ENCODE data around the gene CEBPA. TPM values are rescaled to one million over a fixed set of nuclear protein-coding genes. Genes with fewer than 3 reads are reported as not detected.

Gene CEBPA
- total and polyA plus RNA-seq, 3 experiments from 2014 or later, result 1.1 to 1.6 (median 1.3) TPM

GRCh38 chr19:33344573-33344925 lies 42.2 kb upstream of the CEBPA start:
- no peak for DNase-seq
- H3K9me3 ChIP-seq (ENCODE audit: low read length), result no peaks in the 10 kb centered on the region
- no peak overlapping the region for H3K4me3 ChIP-seq (ENCODE audit: low read length)
- Mint-ChIP-seq H3K27me3 (peaks cover 21 to 75% of the 10 kb centered on the region in 2 donors), H3K4me3 (no peak overlapping the region), H3K9me3 (no peaks in the 10 kb centered on the region), H3K36me3 (no peaks in the 10 kb centered on the region), H3K4me1 (no peaks in the 10 kb centered on the region), H3K27ac (no peak overlapping the region)
- H3K27me3 ChIP-seq (ENCODE audit: insufficient read depth, low read length, poor library complexity, severe bottlenecking), result peaks cover 16% of the 10 kb centered on the region
- no peak overlapping the region for H3K27ac ChIP-seq (ENCODE audit: low read depth, low read length)
- no peaks in the 10 kb centered on the region for H3K4me1 ChIP-seq (ENCODE audit: insufficient read depth, low read length)
- ChIA-PET POLR2A (no interaction called here), CTCF (no interaction called here)
- no peaks in the 10 kb centered on the region for H3K36me3 ChIP-seq (ENCODE audit: insufficient read depth, low read length)

- no peak overlapping the region for H3K27ac Mint-ChIP-seq
- H3K4me3 Mint-ChIP-seq, result no peak overlapping the region
- no peaks in the 10 kb centered on the region for H3K36me3 ChIP-seq (ENCODE audit: insufficient read depth, low read length)
- no peaks in the 10 kb centered on the region for H3K4me1 ChIP-seq (ENCODE audit: insufficient read depth, low read length)
- DNase-seq, result no peak
- H3K4me3 ChIP-seq (ENCODE audit: low read length), result no peak overlapping the region
- H3K27me3 Mint-ChIP-seq, result peaks cover 21 to 77% of the 10 kb centered on the region in 2 donors
- ChIA-PET POLR2A (no interaction called here), CTCF (no interaction called here)
- no peak overlapping the region for H3K27ac ChIP-seq (ENCODE audit: low read depth, low read length)
- no peaks in the 10 kb centered on the region for H3K4me1 Mint-ChIP-seq
- H3K9me3 ChIP-seq (ENCODE audit: low read length), result no peaks in the 10 kb centered on the region
- no peaks in the 10 kb centered on the region for H3K36me3 Mint-ChIP-seq
- H3K27me3 ChIP-seq (ENCODE audit: insufficient read depth, low read length, poor library complexity, severe bottlenecking), result peaks cover 16% of the 10 kb centered on the region
- H3K9me3 Mint-ChIP-seq, result no peaks in the 10 kb centered on the region
Measured at GRCh38 chr19:33343859-33344572, 41.7 kb upstream of the CEBPA start.

- H3K9me3 ChIP-seq (ENCODE audit: low read length), result no peaks in the 10 kb centered on the region
- H3K9me3 Mint-ChIP-seq, result no peaks in the 10 kb centered on the region
- H3K27ac ChIP-seq (ENCODE audit: low read depth, low read length), result no peak overlapping the region
- CTCF ChIA-PET, result no interaction called here
- H3K4me3 ChIP-seq (ENCODE audit: low read length), result no peak overlapping the region
- peaks cover 19 to 73% of the 10 kb centered on the region in 2 donors for H3K27me3 Mint-ChIP-seq
- H3K36me3 ChIP-seq (ENCODE audit: insufficient read depth, low read length), result no peaks in the 10 kb centered on the region
- no peak for DNase-seq
- no peaks in the 10 kb centered on the region for H3K4me1 Mint-ChIP-seq
- no peak overlapping the region for H3K27ac Mint-ChIP-seq
- H3K4me1 ChIP-seq (ENCODE audit: insufficient read depth, low read length), result no peaks in the 10 kb centered on the region
- peaks cover 15% of the 10 kb centered on the region for H3K27me3 ChIP-seq (ENCODE audit: insufficient read depth, low read length, poor library complexity, severe bottlenecking)
- H3K36me3 Mint-ChIP-seq, result no peaks in the 10 kb centered on the region
- H3K4me3 Mint-ChIP-seq, result no peak overlapping the region
- POLR2A ChIA-PET, result no interaction called here
Measured at GRCh38 chr19:33343301-33343700, 41.0 kb upstream of the CEBPA start.

GRCh38 chr19:33340991-33341390 lies 38.7 kb upstream of the CEBPA start:
- Mint-ChIP-seq H3K4me3 (no peak overlapping the region), H3K9me3 (no peaks in the 10 kb centered on the region), H3K27me3 (peaks cover 15 to 67% of the 10 kb centered on the region in 2 donors), H3K4me1 (no peaks in the 10 kb centered on the region), H3K27ac (no peak overlapping the region), H3K36me3 (no peaks in the 10 kb centered on the region)
- Histone ChIP-seq H3K4me3 (ENCODE audit: low read length) (no peak overlapping the region), H3K36me3 (ENCODE audit: insufficient read depth, low read length) (no peaks in the 10 kb centered on the region), H3K9me3 (ENCODE audit: low read length) (no peaks in the 10 kb centered on the region), H3K4me1 (ENCODE audit: insufficient read depth, low read length) (no peaks in the 10 kb centered on the region), H3K27ac (ENCODE audit: low read depth, low read length) (no peak overlapping the region), H3K27me3 (ENCODE audit: insufficient read depth, low read length, poor library complexity, severe bottlenecking) (no peaks in the 10 kb centered on the region)
- no peak for DNase-seq
- POLR2A ChIA-PET, result no interaction called here
- CTCF ChIA-PET, result no interaction called here

- Mint-ChIP-seq H3K27me3 (peaks cover 13 to 51% of the 10 kb centered on the region in 2 donors), H3K4me3 (no peak overlapping the region), H3K9me3 (no peaks in the 10 kb centered on the region), H3K27ac (no peak overlapping the region), H3K36me3 (no peaks in the 10 kb centered on the region), H3K4me1 (no peaks in the 10 kb centered on the region)
- Histone ChIP-seq H3K4me3 (ENCODE audit: low read length) (no peak overlapping the region), H3K36me3 (ENCODE audit: insufficient read depth, low read length) (no peaks in the 10 kb centered on the region), H3K9me3 (ENCODE audit: low read length) (no peaks in the 10 kb centered on the region), H3K27ac (ENCODE audit: low read depth, low read length) (no peak overlapping the region), H3K27me3 (ENCODE audit: insufficient read depth, low read length, poor library complexity, severe bottlenecking) (no peaks in the 10 kb centered on the region), H3K4me1 (ENCODE audit: insufficient read depth, low read length) (no peaks in the 10 kb centered on the region)
- POLR2A ChIA-PET, result no interaction called here
- CTCF ChIA-PET, result no interaction called here
- DNase-seq, result no peak
Measured at GRCh38 chr19:33339016-33339984, 37.0 kb upstream of the CEBPA start.

- POLR2A ChIA-PET, result no interaction called here
- H3K27ac Mint-ChIP-seq, result peak overlapping the region in 1 of 8 donors; percentile 82
Measured at GRCh38 chr19:33335446-33335845, 33.1 kb upstream of the CEBPA start.

GRCh38 chr19:33334271-33334670 lies 31.9 kb upstream of the CEBPA start:
- no peaks in the 10 kb centered on the region for H3K36me3 ChIP-seq (ENCODE audit: insufficient read depth, low read length)
- ChIA-PET CTCF (no interaction called here), POLR2A (no interaction called here)
- H3K9me3 ChIP-seq (ENCODE audit: low read length), result no peaks in the 10 kb centered on the region
- Mint-ChIP-seq H3K4me1 (no peaks in the 10 kb centered on the region), H3K36me3 (no peaks in the 10 kb centered on the region), H3K27me3 (peaks cover 11 to 46% of the 10 kb centered on the region in 2 donors), H3K9me3 (no peaks in the 10 kb centered on the region), H3K27ac (no peak overlapping the region), H3K4me3 (no peak overlapping the region)
- no peak overlapping the region for H3K27ac ChIP-seq (ENCODE audit: low read depth, low read length)
- H3K4me1 ChIP-seq (ENCODE audit: insufficient read depth, low read length), result no peaks in the 10 kb centered on the region
- H3K27me3 ChIP-seq (ENCODE audit: insufficient read depth, low read length, poor library complexity, severe bottlenecking), result no peaks in the 10 kb centered on the region
- H3K4me3 ChIP-seq (ENCODE audit: low read length), result no peak overlapping the region
- DNase-seq, result no peak

More at GRCh38 chr19:33335446-33335845, 33.1 kb upstream of the CEBPA start:
- Histone ChIP-seq H3K27ac (ENCODE audit: low read depth, low read length) (no peak overlapping the region), H3K9me3 (ENCODE audit: low read length) (no peaks in the 10 kb centered on the region), H3K36me3 (ENCODE audit: insufficient read depth, low read length) (no peaks in the 10 kb centered on the region), H3K4me3 (ENCODE audit: low read length) (no peak overlapping the region), H3K27me3 (ENCODE audit: insufficient read depth, low read length, poor library complexity, severe bottlenecking) (no peaks in the 10 kb centered on the region), H3K4me1 (ENCODE audit: insufficient read depth, low read length) (no peaks in the 10 kb centered on the region)
- Mint-ChIP-seq H3K36me3 (no peaks in the 10 kb centered on the region), H3K4me1 (no peaks in the 10 kb centered on the region), H3K9me3 (no peaks in the 10 kb centered on the region), H3K27me3 (peaks cover 11 to 38% of the 10 kb centered on the region in 2 donors), H3K4me3 (no peak overlapping the region)
- no peak for DNase-seq
- CTCF ChIA-PET, result no interaction called here

GRCh38 chr19:33333642-33334041 lies 31.3 kb upstream of the CEBPA start:
- H3K9me3 ChIP-seq (ENCODE audit: low read length), result no peaks in the 10 kb centered on the region
- H3K9me3 Mint-ChIP-seq, result no peaks in the 10 kb centered on the region
- no peaks in the 10 kb centered on the region for H3K27me3 ChIP-seq (ENCODE audit: insufficient read depth, low read length, poor library complexity, severe bottlenecking)
- H3K4me1 Mint-ChIP-seq, result no peaks in the 10 kb centered on the region
- H3K4me3 ChIP-seq (ENCODE audit: low read length), result no peak overlapping the region
- peaks cover 14 to 45% of the 10 kb centered on the region in 2 donors for H3K27me3 Mint-ChIP-seq
- no peaks in the 10 kb centered on the region for H3K36me3 Mint-ChIP-seq
- no peak overlapping the region for H3K27ac Mint-ChIP-seq
- ChIA-PET CTCF (no interaction called here), POLR2A (no interaction called here)
- H3K4me1 ChIP-seq (ENCODE audit: insufficient read depth, low read length), result no peaks in the 10 kb centered on the region
- H3K27ac ChIP-seq (ENCODE audit: low read depth, low read length), result no peak overlapping the region
- H3K36me3 ChIP-seq (ENCODE audit: insufficient read depth, low read length), result no peaks in the 10 kb centered on the region
- no peak for DNase-seq
- H3K4me3 Mint-ChIP-seq, result no peak overlapping the region

All from CD8-positive, alpha-beta memory T cell (primary cell).